IMR-90 (cell line): ENCODE results near the gene KDM4B. TPM values are rescaled to one million over a fixed set of nuclear protein-coding genes. Genes with fewer than 3 reads are reported as not detected.

ENCODE experiments used
- ATAC-seq: fragments of 200-7000 bp; cut with Tn5 transposase; 2 replicates; pipeline ENCODE4 v1.9.1; 2020; ENCODE audit warnings: low read depth, mild to moderate bottlenecking, moderate library complexity
- BruUV-seq: library from RNA; stranded (reverse); fragments of 400-500 nt; replicated peaks from 2 replicates; lab custom pipeline; 2021; lab: Mats Ljungman, UMichigan
- CTCF ChIA-PET: fragments of 300-600 bp; formaldehyde crosslinking; extraction: SDS; loops from one replicate; lab custom pipeline; 2021; ENCODE audit warnings: antibody characterized with exemption; lab: Yijun Ruan, JAX
- POLR2A ChIA-PET: fragments of 300-600 bp; sonication (Branson Sonifier 250); formaldehyde crosslinking; loops from one replicate; lab custom pipeline; 2022; ENCODE audit warnings: antibody characterized with exemption; ENCODE audit not compliant: unreplicated experiment; lab: Charles Lee
- DNase-seq: peaks from one replicate; pipeline ENCODE4 v3.0.0; 2013
- H2AFZ ChIP-seq: replicated peaks from 2 replicates; pipeline ENCODE3; 2013; ENCODE audit warnings: low read length, mild to moderate bottlenecking; ENCODE audit not compliant: poor library complexity
- H2AK5ac ChIP-seq: 2 replicates; pipeline ENCODE4 v1.6.1; 2013; ENCODE audit warnings: low read depth, low read length, inconsistent platforms
- H2AK9ac ChIP-seq: replicated peaks from 2 replicates; pipeline ENCODE3; 2013; ENCODE audit warnings: mild to moderate bottlenecking, low read depth, low read length, moderate library complexity; ENCODE audit not compliant: poor library complexity
- H2BK120ac ChIP-seq: 2 replicates; pipeline ENCODE4 v1.6.1; 2013; ENCODE audit warnings: low read depth, low read length, inconsistent platforms
- H2BK15ac ChIP-seq: 3 replicates; pipeline ENCODE4 v1.6.1; 2013; ENCODE audit warnings: low read depth, low read length, inconsistent platforms
- H2BK20ac ChIP-seq: 2 replicates; pipeline ENCODE4 v1.6.1; 2013; ENCODE audit warnings: low read depth, mild to moderate bottlenecking, inconsistent platforms, low read length, moderate library complexity
- H2BK5ac ChIP-seq: 2 replicates; pipeline ENCODE4 v1.6.1; 2013; ENCODE audit warnings: mild to moderate bottlenecking, low read depth, low read length, inconsistent platforms; ENCODE audit not compliant: poor library complexity, severe bottlenecking
- H3K14ac ChIP-seq: replicated peaks from 2 replicates; pipeline ENCODE4 v1.6.1; 2013; ENCODE audit warnings: low read depth, low read length, inconsistent platforms
- H3K18ac ChIP-seq: 2 replicates; pipeline ENCODE4 v1.6.1; 2013; ENCODE audit warnings: low read depth, low read length, control low read depth
- H3K23ac ChIP-seq: 2 replicates; pipeline ENCODE4 v1.6.1; 2013; ENCODE audit warnings: low read depth, low read length, inconsistent platforms
- H3K27ac ChIP-seq: 2 replicates; pipeline ENCODE4 v1.5.1; 2013; ENCODE audit warnings: mild to moderate bottlenecking, control low read depth, low read length; ENCODE audit not compliant: insufficient read depth
- H3K27me3 ChIP-seq: 2 replicates; pipeline ENCODE4 v1.6.1; 2013; ENCODE audit warnings: low read length; ENCODE audit not compliant: control insufficient read depth, insufficient read depth
- H3K36me3 ChIP-seq: 2 replicates; pipeline ENCODE4 v1.6.1; 2013; ENCODE audit warnings: low read length, mixed read lengths; ENCODE audit not compliant: control insufficient read depth, insufficient read depth
- H3K4ac ChIP-seq: 2 replicates; pipeline ENCODE4 v1.6.1; 2013; ENCODE audit warnings: low read depth, low read length, inconsistent platforms
- H3K4me1 ChIP-seq: 2 replicates; pipeline ENCODE4 v1.6.1; 2013; ENCODE audit warnings: low read length, mixed read lengths; ENCODE audit not compliant: control insufficient read depth, insufficient read depth
- H3K4me2 ChIP-seq: 2 replicates; pipeline ENCODE4 v1.6.1; 2013; ENCODE audit warnings: low read depth, mild to moderate bottlenecking, control low read depth, low read length, moderate library complexity
- H3K4me3 ChIP-seq: 2 replicates; pipeline ENCODE4 v1.5.1; 2013; ENCODE audit warnings: low read depth, mild to moderate bottlenecking, control low read depth, low read length, moderate library complexity; ENCODE audit not compliant: insufficient read depth
- H3K56ac ChIP-seq: 2 replicates; pipeline ENCODE4 v1.6.1; 2013; ENCODE audit warnings: low read length, inconsistent platforms; ENCODE audit not compliant: insufficient read depth; ENCODE audit errors: extremely low read depth
- H3K79me1 ChIP-seq, 2 experiments: 2 replicates each; pipeline ENCODE4 v1.6.1; 2013; ENCODE audit warnings: low read length in 2 of 2, inconsistent platforms in 1 of 2, low read depth in 1 of 2
- H3K9ac ChIP-seq: 2 replicates; pipeline ENCODE4 v1.6.1; 2013; ENCODE audit warnings: low read depth, low read length, control low read depth
- H3K9me1 ChIP-seq: 2 replicates; pipeline ENCODE4 v1.6.1; 2013; ENCODE audit warnings: low read length, inconsistent platforms; ENCODE audit not compliant: insufficient read depth
- H3K9me3 ChIP-seq: 2 replicates; pipeline ENCODE4 v1.6.1; 2013; ENCODE audit warnings: low read length; ENCODE audit not compliant: control insufficient read depth, insufficient read depth
- H4K20me1 ChIP-seq: 2 replicates; pipeline ENCODE4 v1.6.1; 2013; ENCODE audit warnings: low read length, inconsistent platforms; ENCODE audit not compliant: insufficient read depth
- H4K5ac ChIP-seq: 2 replicates; pipeline ENCODE4 v1.6.1; 2013; ENCODE audit warnings: mild to moderate bottlenecking, low read depth, low read length, control low read depth
- H4K8ac ChIP-seq, 2 experiments: 2 replicates each; pipeline ENCODE4 v1.6.1; 2013; ENCODE audit warnings: low read depth in 2 of 2, low read length in 2 of 2, control low read depth in 1 of 2, inconsistent platforms in 1 of 2
- H4K91ac ChIP-seq: 2 replicates; pipeline ENCODE4 v1.6.1; 2013; ENCODE audit warnings: low read depth, low read length, inconsistent platforms; ENCODE audit not compliant: insufficient read depth
- CHD1 ChIP-seq: IDR thresholded peaks from 2 replicates; pipeline ENCODE4 v1.6.1; 2012; ENCODE audit warnings: low read depth, low read length, improper control_type of control experiment
- CTCF ChIP-seq: conservative IDR thresholded peaks from 2 replicates; pipeline ENCODE4 v1.5.1; 2012; ENCODE audit warnings: mild to moderate bottlenecking, low read depth, low read length, improper control_type of control experiment
- MAZ ChIP-seq: IDR thresholded peaks from 2 replicates; pipeline ENCODE4 v1.6.1; 2012; ENCODE audit warnings: low read depth, mild to moderate bottlenecking, low read length, improper control_type of control experiment, moderate library complexity, borderline replicate concordance
- NFE2L2 ChIP-seq: fragments of 150-350 bp; IDR thresholded peaks from 2 replicates; pipeline ENCODE4 v1.6.1; 2016; ENCODE audit warnings: low read depth, mild to moderate bottlenecking, low read length
- SMC3 ChIP-seq: fragments of 150-350 bp; IDR thresholded peaks from 2 replicates; pipeline ENCODE4 v1.6.1; 2016; ENCODE audit warnings: low read depth, mild to moderate bottlenecking, antibody characterized with exemption, low read length, moderate library complexity
- WGBS, 2 experiments: methylation state at CpG; one replicate each; pipeline versions ENCODE4 v1.1.5 to v1.1.7; 2013; ENCODE audit warnings: missing lambda C conversion rate in 2 of 2; ENCODE audit not compliant: insufficient read length in 1 of 2; ENCODE audit errors: extremely low coverage in 2 of 2; 5-methylcytosine and 5-hydroxymethylcytosine counted together
- dilution Hi-C: fragments of 300-500 bp; cut with HindIII; formaldehyde crosslinking; loops from one replicate; pipeline ENCODE4 v1.14.3; 2018; ENCODE audit warnings: low sequenced_read_pairs; ENCODE audit not compliant: unreplicated experiment
- in situ Hi-C: fragments of 300-500 bp; cut with MboI; formaldehyde crosslinking; loops from 3 replicates; pipeline ENCODE4 v1.14.3; 2019; ENCODE audit warnings: low sequenced_read_pairs, inconsistent platforms, mixed read lengths
- intact Hi-C: fragments of 100-400 bp; cut with micrococcal nuclease; formaldehyde crosslinking; loops from 2 replicates; pipeline ENCODE4 v1.10.0; 2022
- polyA plus RNA-seq, 3 experiments: library from polyadenylated mRNA; depleted of rRNA; stranded (reverse); fragments of >200 nt; gene quantifications; 2 replicates each; pipeline ENCODE4 v1.2.3, GENCODE V29; 2012; ENCODE audit warnings: low replicate concordance in 1 of 3
- total RNA-seq: library from RNA; depleted of rRNA; stranded (reverse); fragments of >200 nt; gene quantifications from 2 replicates; pipeline ENCODE4 v1.2.3, GENCODE V29; 2012

KDM4B gene
- total and polyA plus RNA-seq, 2 of the 4 experiments (the other 2 are of a cell fraction), result 5.0 to 17.9 TPM

- no peak overlapping the region for H2AK5ac ChIP-seq
- peaks cover 6% of the 10 kb centered on the region for H4K20me1 ChIP-seq
- 0 out of 2 replicates have a peak, but pooled peaks cover 4% of the 10 kb centered on the region for H3K9me1 ChIP-seq
- no peak overlapping the region for H2BK20ac ChIP-seq
- ATAC-seq (no peak), DNase-seq (no peak)
- intact Hi-C loops, result no loop called here
- no peak overlapping the region for H3K56ac ChIP-seq
- no TSS peak for BruUV-seq
- TF ChIP-seq NFE2L2 (no peak), SMC3 (no peak), CHD1 (no peak), MAZ (no peak), CTCF (no peak)
- H3K27me3 ChIP-seq, result no peaks in the 10 kb centered on the region
- no peak overlapping the region for H2AFZ ChIP-seq
- H3K14ac ChIP-seq, result no peak overlapping the region
- H2BK15ac ChIP-seq, result no peak overlapping the region
- ChIA-PET POLR2A (no interaction called here), CTCF (no interaction called here)
- no peak overlapping the region for H4K91ac ChIP-seq
- no CpG with 5 or more reads among the region's 8 CpGs for WGBS, 2 experiments
- H3K4me3 ChIP-seq, result no peak overlapping the region
- no peak overlapping the region for H3K27ac ChIP-seq
- H2BK120ac ChIP-seq, result no peak overlapping the region
- H2BK5ac ChIP-seq, result no peak overlapping the region
- H3K36me3 ChIP-seq, result peaks cover 32% of the 10 kb centered on the region
- dilution Hi-C loops, result no loop called here
- no peak overlapping the region for H4K5ac ChIP-seq
- H3K79me1 ChIP-seq, result peaks cover 5 to 45% of the 10 kb centered on the region in 2 experiments
- H3K18ac ChIP-seq, result no peak overlapping the region
- H3K4me2 ChIP-seq, result no peak overlapping the region
- no peak overlapping the region for H3K4ac ChIP-seq
- no peaks in the 10 kb centered on the region for H3K4me1 ChIP-seq
- no peaks in the 10 kb centered on the region for H3K9me3 ChIP-seq
- no peak overlapping the region for H3K9ac ChIP-seq
- H2AK9ac ChIP-seq, result peak overlapping the region; percentile 37
- in situ Hi-C loops, result no loop called here
- no peak overlapping the region for H3K23ac ChIP-seq
- no peak overlapping the region for H4K8ac ChIP-seq
Observed at GRCh38 chr19:4957981-4958380, 10.9 kb upstream of the KDM4B start.
